KBM-7 (cell line): ENCODE measurements around the gene CDK5RAP1.

Experiments
- DNase-seq: peaks from one replicate; pipeline ENCODE4 v3.0.0-alpha.2; 2015
- in situ Hi-C: fragments of 300-500 bp; cut with MboI; formaldehyde crosslinking; loops from 2 replicates; pipeline ENCODE4 v1.14.3; 2020; ENCODE audit warnings: low sequenced_read_pairs, low pct_unique_long_range_greater_than_20kb, mixed read lengths

CDK5RAP1 gene

DNA sequence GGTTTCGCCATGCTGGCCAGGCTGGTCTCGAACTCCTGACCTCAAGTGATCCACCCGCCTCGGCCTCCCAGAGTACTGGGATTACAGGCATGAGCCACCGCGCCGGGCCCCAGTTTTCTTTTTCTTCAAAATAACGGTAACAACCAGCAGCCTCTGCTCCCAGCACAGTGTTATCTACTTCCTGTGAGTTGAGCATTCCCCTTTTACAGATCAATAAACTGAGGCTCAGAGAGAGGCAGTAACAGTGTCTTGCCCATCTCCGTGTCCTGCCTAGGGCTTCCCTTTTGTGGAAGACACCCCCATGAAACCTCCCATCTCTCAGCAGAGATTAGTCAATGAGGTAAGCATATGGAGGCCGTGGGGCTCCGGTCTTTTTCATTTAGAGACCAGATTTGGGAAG, 88.7 kb downstream of the CDK5RAP1 start:
- no peak for DNase-seq
- in situ Hi-C loops, result no loop called here

GRCh38 chr20:33311996-33312395, 89.3 kb downstream of the CDK5RAP1 start:
- in situ Hi-C loops, result no loop called here

DNA sequence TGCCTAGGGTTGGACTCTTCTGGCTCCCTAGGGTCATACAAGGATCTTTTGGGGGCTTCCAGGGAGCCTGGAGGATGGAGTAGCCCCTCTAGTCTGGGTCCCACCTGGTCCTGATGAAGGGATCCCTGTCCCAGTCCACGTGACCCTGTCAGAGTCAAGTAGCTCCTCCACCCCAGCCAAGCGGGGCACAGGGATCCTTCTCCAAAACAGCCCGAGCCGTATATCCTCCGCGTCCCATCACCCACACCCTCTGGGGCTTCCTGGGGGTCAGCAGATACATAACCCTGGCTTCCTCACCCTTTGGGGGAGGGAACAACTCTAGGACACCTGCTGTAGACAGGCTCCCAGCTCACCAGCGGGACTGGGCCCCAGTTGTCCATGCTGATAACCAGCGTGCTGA, 90.3 kb downstream of the CDK5RAP1 start:
- DNase-seq, result no peak
- in situ Hi-C loops, result no loop called here

More at GRCh38 chr20:33311996-33312395, 89.3 kb downstream of the CDK5RAP1 start:
- DNase-seq, result no peak

GRCh38 chr20:33310327-33310899, 90.9 kb downstream of the CDK5RAP1 start:
- in situ Hi-C loops, result no loop called here
- no peak for DNase-seq

DNA sequence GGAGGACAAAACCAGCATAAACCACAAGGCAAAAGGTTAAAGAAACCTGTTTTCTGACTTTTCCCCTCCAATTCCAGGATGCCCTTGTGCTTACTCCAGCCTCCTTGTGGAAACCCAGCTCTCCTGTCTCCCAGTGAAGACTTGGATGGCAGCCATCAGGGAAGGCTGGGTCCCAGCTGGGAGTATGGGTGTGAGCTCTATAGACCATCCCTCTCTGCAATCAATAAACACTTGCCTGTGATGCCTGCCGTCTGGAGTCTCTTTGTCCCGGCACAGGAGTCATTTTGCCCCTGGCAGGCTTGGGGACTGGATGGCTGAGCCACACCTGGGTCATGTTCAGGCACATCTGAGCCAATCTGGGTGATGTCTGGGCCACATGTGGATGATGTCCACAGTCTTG, 91.7 kb downstream of the CDK5RAP1 start:
- in situ Hi-C loops, result no loop called here
- no peak for DNase-seq
